H9 (cell line): Measurements from ENCODE around the gene RYR1. TPM values are rescaled to one million over a fixed set of nuclear protein-coding genes. Genes with fewer than 3 reads are reported as not detected.

Experiments used
- DNase-seq: peaks from one replicate; pipeline ENCODE4 v3.0.0-alpha.2; 2017
- H2AFZ ChIP-seq: one replicate; pipeline ENCODE4 v1.6.1; 2013; ENCODE audit warnings: mild to moderate bottlenecking, low read length, control low read depth, moderate library complexity
- H2AK5ac ChIP-seq: 2 replicates; pipeline ENCODE4 v1.6.1; 2013; ENCODE audit warnings: low read length, control low read depth, mixed read lengths; ENCODE audit not compliant: insufficient read length
- H2BK120ac ChIP-seq: one replicate; pipeline ENCODE4 v1.6.1; 2013; ENCODE audit warnings: low read depth, mild to moderate bottlenecking, low read length, control low read depth, inconsistent platforms; ENCODE audit not compliant: poor library complexity, severe bottlenecking
- H2BK12ac ChIP-seq: 2 replicates; pipeline ENCODE4 v1.6.1; 2013; ENCODE audit warnings: low read length, control low read depth, mixed read lengths, low read depth; ENCODE audit not compliant: insufficient read length
- H2BK15ac ChIP-seq: 2 replicates; pipeline ENCODE4 v1.6.1; 2013; ENCODE audit warnings: low read depth, low read length, control low read depth
- H2BK20ac ChIP-seq: one replicate; pipeline ENCODE4 v1.6.1; 2013; ENCODE audit warnings: low read depth, mild to moderate bottlenecking, low read length, control low read depth, inconsistent platforms; ENCODE audit not compliant: poor library complexity, severe bottlenecking
- H2BK5ac ChIP-seq: 2 replicates; pipeline ENCODE4 v1.6.1; 2013; ENCODE audit warnings: low read length, control low read depth, mixed read lengths; ENCODE audit not compliant: insufficient read length
- H3K14ac ChIP-seq: 2 replicates; pipeline ENCODE4 v1.6.1; 2013; ENCODE audit warnings: low read length, control low read depth; ENCODE audit not compliant: insufficient read depth
- H3K18ac ChIP-seq: 2 replicates; pipeline ENCODE4 v1.6.1; 2013; ENCODE audit warnings: low read depth, mild to moderate bottlenecking, mixed read lengths, low read length, control low read depth; ENCODE audit not compliant: insufficient read length
- H3K23ac ChIP-seq: 2 replicates; pipeline ENCODE4 v1.6.1; 2013; ENCODE audit warnings: low read length, control low read depth, mixed read lengths, low read depth; ENCODE audit not compliant: insufficient read length
- H3K23me2 ChIP-seq: 2 replicates; pipeline ENCODE4 v1.6.1; 2013; ENCODE audit warnings: low read depth, mild to moderate bottlenecking, mixed read lengths, low read length, control low read depth; ENCODE audit not compliant: insufficient read length, poor library complexity, severe bottlenecking
- H3K27ac ChIP-seq: 2 replicates; pipeline ENCODE4 v1.5.1; 2013; ENCODE audit warnings: low read length, control low read depth, mixed read lengths, low read depth; ENCODE audit not compliant: insufficient read length
- H3K27me3 ChIP-seq: 2 replicates; pipeline ENCODE4 v1.6.1; 2013; ENCODE audit warnings: low read length, control low read depth, inconsistent platforms; ENCODE audit not compliant: insufficient read depth
- H3K4ac ChIP-seq: 2 replicates; pipeline ENCODE4 v1.6.1; 2013; ENCODE audit warnings: low read depth, mild to moderate bottlenecking, control low read depth, inconsistent platforms, low read length, moderate library complexity
- H3K4me1 ChIP-seq: 2 replicates; pipeline ENCODE4 v1.6.1; 2013; ENCODE audit warnings: low read length, control low read depth, inconsistent platforms; ENCODE audit not compliant: insufficient read depth
- H3K4me2 ChIP-seq: 2 replicates; pipeline ENCODE4 v1.6.1; 2013; ENCODE audit warnings: low read length, control low read depth, mixed read lengths; ENCODE audit not compliant: insufficient read length, insufficient read depth
- H3K56ac ChIP-seq: 2 replicates; pipeline ENCODE4 v1.6.1; 2013; ENCODE audit warnings: low read depth, mild to moderate bottlenecking, mixed read lengths, low read length, control low read depth; ENCODE audit not compliant: insufficient read length
- H3K79me1 ChIP-seq: 2 replicates; pipeline ENCODE4 v1.6.1; 2013; ENCODE audit warnings: low read depth, mild to moderate bottlenecking, moderate library complexity, low read length, control low read depth, inconsistent platforms; ENCODE audit not compliant: insufficient read depth, poor library complexity, severe bottlenecking
- H3K79me2 ChIP-seq: 2 replicates; pipeline ENCODE4 v1.6.1; 2013; ENCODE audit warnings: low read length, control low read depth, inconsistent platforms; ENCODE audit not compliant: insufficient read depth
- H3K9ac ChIP-seq: 2 replicates; pipeline ENCODE4 v1.6.1; 2013; ENCODE audit warnings: low read length, control low read depth, mixed read lengths; ENCODE audit not compliant: insufficient read length; ENCODE audit errors: extremely low read depth
- H3K9me3 ChIP-seq: one replicate; pipeline ENCODE4 v1.6.1; 2013; ENCODE audit warnings: low read depth, low read length, inconsistent platforms; ENCODE audit not compliant: control insufficient read depth
- H3T11ph ChIP-seq: one replicate; pipeline ENCODE4 v1.6.1; 2013; ENCODE audit warnings: mild to moderate bottlenecking, low read length, control low read depth, inconsistent platforms
- H4K20me1 ChIP-seq: one replicate; pipeline ENCODE4 v1.6.1; 2013; ENCODE audit not compliant: control insufficient read depth, insufficient read length, insufficient read depth
- H4K5ac ChIP-seq: 2 replicates; pipeline ENCODE4 v1.6.1; 2013; ENCODE audit warnings: low read depth, mild to moderate bottlenecking, mixed read lengths, low read length, control low read depth; ENCODE audit not compliant: insufficient read length
- H4K8ac ChIP-seq: replicated peaks from 2 replicates; pipeline ENCODE4 v1.6.1; 2013; ENCODE audit warnings: low read length, control low read depth, mixed read lengths, low read depth; ENCODE audit not compliant: insufficient read length
- H4K91ac ChIP-seq: 2 replicates; pipeline ENCODE4 v1.6.1; 2013; ENCODE audit warnings: low read depth, mild to moderate bottlenecking, moderate library complexity, mixed read lengths, low read length, control low read depth; ENCODE audit not compliant: insufficient read length
- H3K27ac Mint-ChIP-seq, 3 experiments: 2 replicates in 2 of 3; 3 replicates in 1 of 3; pipeline ENCODE4 v1.8.0; 2020 to 2021; ENCODE audit warnings: mixed read lengths in 3 of 3, mild to moderate bottlenecking in 1 of 3, moderate library complexity in 1 of 3
- H3K27me3 Mint-ChIP-seq: 2 replicates; pipeline ENCODE4 v1.8.0; 2021; ENCODE audit warnings: low read depth, mild to moderate bottlenecking, moderate library complexity, mixed read lengths
- H3K36me3 Mint-ChIP-seq, 3 experiments: 2 replicates in 2 of 3; 3 replicates in 1 of 3; pipeline ENCODE4 v1.8.0; 2020 to 2021; ENCODE audit warnings: low read depth in 3 of 3, mixed read lengths in 3 of 3; ENCODE audit not compliant: insufficient read depth in 1 of 3
- H3K4me1 Mint-ChIP-seq, 2 experiments: 2 replicates each; pipeline ENCODE4 v1.8.0; 2020; ENCODE audit warnings: mixed read lengths in 2 of 2
- H3K4me3 Mint-ChIP-seq, 2 experiments: 2 replicates in 1 of 2; 3 replicates in 1 of 2; pipeline ENCODE4 v1.8.0; 2020 to 2021; ENCODE audit warnings: mild to moderate bottlenecking in 2 of 2, mixed read lengths in 2 of 2, moderate library complexity in 1 of 2
- H3K9me3 Mint-ChIP-seq, 2 experiments: 2 replicates in 1 of 2; 3 replicates in 1 of 2; pipeline ENCODE4 v1.8.0; 2020; ENCODE audit warnings: mild to moderate bottlenecking in 2 of 2, mixed read lengths in 2 of 2, moderate library complexity in 1 of 2
- CTCF ChIP-seq: fragments of 200-600 bp; sonication (generic); conservative IDR thresholded peaks from 3 replicates; pipeline ENCODE4 v1.8.0; 2021; ENCODE audit warnings: antibody characterized with exemption, mild to moderate bottlenecking
- WGBS: extraction: QIAGEN DNeasy Blood & Tissue Kit; methylation state at CpG from one replicate; pipeline ENCODE4 v1.1.7; 2013; ENCODE audit warnings: missing lambda C conversion rate, low lambda C conversion rate, mixed read lengths; ENCODE audit not compliant: insufficient read length; ENCODE audit errors: extremely low coverage; 5-methylcytosine and 5-hydroxymethylcytosine counted together
- total RNA-seq: library from RNA; stranded (reverse); gene quantifications from 2 replicates; pipeline ENCODE4 v1.2.1, GENCODE V29; 2021

Gene RYR1
- total RNA-seq, 1 experiment from 2014 or later, result 8.9 TPM

- Histone ChIP-seq H3K14ac (no peak overlapping the region), H3K4ac (no peak overlapping the region), H2BK20ac (no peak overlapping the region), H2BK120ac (no peak overlapping the region), H3K4me2 (no peak overlapping the region), H3K79me2 (no peaks in the 10 kb centered on the region), H3K79me1 (no peaks in the 10 kb centered on the region), H3K23ac (no peak overlapping the region), H3K56ac (no peak overlapping the region), H2BK5ac (no peak overlapping the region), H3K27me3 (no peaks in the 10 kb centered on the region), H3K9ac (no peak overlapping the region), H4K5ac (no peak overlapping the region), H2BK12ac (no peak overlapping the region), H2AFZ (no peak overlapping the region), H3T11ph (no peak overlapping the region), H4K8ac (no peak overlapping the region), H3K9me3 (no peaks in the 10 kb centered on the region), H4K91ac (no peak overlapping the region), H3K18ac (no peak overlapping the region), H3K27ac (no peak overlapping the region), H3K23me2 (peaks cover 8% of the 10 kb centered on the region), H2AK5ac (no peak overlapping the region), H3K4me1 (no peaks in the 10 kb centered on the region), H4K20me1 (no peaks in the 10 kb centered on the region), H2BK15ac (no peak overlapping the region)
- Mint-ChIP-seq H3K4me3 (no peak overlapping the region), H3K9me3 (no peaks in the 10 kb centered on the region), H3K27ac (0 out of 7 replicates have a peak overlapping the region, but pooled peaks of 1 of the 3 experiments have one; percentile 47), H3K27me3 (no peaks in the 10 kb centered on the region), H3K4me1 (peaks cover 20 to 32% of the 10 kb centered on the region in 2 experiments), H3K36me3 (peaks cover 0 to 12% (median 6%) of the 10 kb centered on the region in 3 experiments; a peak in 4 of 7 replicates)
- no CpG with 5 or more reads among the region's 6 CpGs for WGBS
- DNase-seq, result no peak
- no peak for TF ChIP-seq CTCF
Observed at GRCh38 chr19:38437295-38437694, 3.8 kb downstream of the RYR1 start.
